ENCODE data around the gene EZR. TPM values are rescaled to one million over a fixed set of nuclear protein-coding genes. Genes with fewer than 3 reads are reported as not detected.

Gene EZR
- total and polyA plus RNA-seq, 2 donors (not counting 1 experiment from before 2014, with no cell fraction given) = 227 to 945 TPM

DNA sequence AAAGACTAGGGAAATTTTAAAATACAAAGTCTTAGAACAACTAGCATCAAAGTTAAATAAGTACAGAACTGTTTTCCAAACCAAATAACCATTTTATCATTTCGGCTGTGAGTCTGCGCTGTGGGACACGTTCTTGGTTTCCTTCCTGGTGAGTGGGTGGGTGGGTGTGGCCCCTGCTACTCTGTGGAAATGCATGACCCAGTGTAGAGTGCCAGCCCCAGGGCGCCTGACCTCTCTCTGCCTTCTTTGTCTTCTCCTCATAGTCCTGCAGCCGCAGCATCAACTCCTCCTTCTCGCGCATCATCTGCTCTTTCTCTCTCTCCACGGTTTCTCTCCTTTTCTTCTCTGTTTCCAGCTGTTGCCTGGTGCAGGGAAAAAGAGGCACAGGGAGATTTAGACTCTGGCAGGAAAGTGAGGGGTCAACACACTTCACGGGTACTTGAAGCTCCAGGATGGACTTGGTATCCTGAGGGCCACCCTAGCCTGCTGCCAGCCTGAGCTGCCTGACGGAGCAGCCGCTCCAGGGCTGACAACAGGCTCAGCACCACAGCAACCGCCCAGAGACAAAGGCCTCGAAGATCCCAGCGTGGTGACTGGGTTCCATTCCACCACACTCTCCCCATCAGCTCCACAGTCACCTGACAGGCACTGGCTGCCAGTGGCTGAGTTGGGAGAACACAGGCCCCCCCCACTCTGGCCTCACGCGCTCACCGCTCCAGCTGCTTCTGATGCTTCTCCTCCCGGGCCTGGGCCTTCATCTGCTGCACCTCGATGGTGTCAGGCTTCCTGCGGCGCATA lies 48.4 kb downstream of the EZR start:
- Histone ChIP-seq H3K9ac (ENCODE audit: low read length) (no peak overlapping the region), H4K20me1 (ENCODE audit: control insufficient read depth, insufficient read depth, low read length, poor library complexity, severe bottlenecking) (peaks cover 98% of the 10 kb centered on the region), H3K27me3 (replicated peaks in 1 of 4; ENCODE audit: control extremely low read depth in 1 of 4, control insufficient read depth in 3 of 4, insufficient read depth in 4 of 4, low read length in 3 of 4) (no peaks in the 10 kb centered on the region), H3K36me3 (replicated peaks in 1 of 2; ENCODE audit: control extremely low read depth in 1 of 2, control insufficient read depth in 1 of 2, extremely low read depth in 1 of 2, insufficient read depth in 2 of 2, low read length in 1 of 2) (peaks cover 35 to 99% of the 10 kb centered on the region in 2 experiments), H3K27ac (ENCODE audit: low read length in 2 of 2) (no peak overlapping the region), H3K79me2 (ENCODE audit: control insufficient read depth, insufficient read depth, low read length) (peaks cover 36% of the 10 kb centered on the region), H2AFZ (ENCODE audit: insufficient read depth, low read depth, low read length, poor library complexity, severe bottlenecking) (no peak overlapping the region), H3K9me3 (ENCODE audit: control extremely low read depth in 1 of 3, control insufficient read depth in 2 of 3, insufficient read depth in 1 of 3, low read length in 2 of 3) (no peaks in the 10 kb centered on the region), H3K4me1 (ENCODE audit: control insufficient read depth in 2 of 2, insufficient read depth in 2 of 2, low read length in 2 of 2) (no peaks in the 10 kb centered on the region), H3K4me2 (replicated peaks; ENCODE audit: low read depth, low read length, poor library complexity, severe bottlenecking) (no peak overlapping the region), H3K4me3 (ENCODE audit: control extremely low read depth in 1 of 5, extremely low read depth in 1 of 5, insufficient read depth in 1 of 5, low read depth in 2 of 5, low read length in 4 of 5) (no peak overlapping the region)
- CTCF ChIA-PET = interaction anchor here (0.6 to 1.5 kb wide), 2 partner anchors 122 to 201 kb away, joined by 3 to 5 read pairs; no protein-coding TSS in a partner anchor
- intact Hi-C loops (cut with micrococcal nuclease) = loop anchor here (5.0 kb wide), 1 partner anchor 37 kb away; no protein-coding TSS in a partner anchor
- Mint-ChIP-seq H3K27me3 (no peaks in the 10 kb centered on the region), H3K9me3 (ENCODE audit: insufficient read depth) (no peaks in the 10 kb centered on the region), H3K27ac (peak overlapping the region; percentile 81), H3K4me3 (no peak overlapping the region), H3K4me1 (no peaks in the 10 kb centered on the region)
- no peak for DNase-seq
- no peak for TF ChIP-seq CTCF (IDR thresholded peaks at IDR 0.05)
- TF ChIP-seq EZH2 (IDR thresholded peaks at IDR 0.05; ENCODE audit: borderline replicate concordance, insufficient read depth, low read depth, low read length, poor library complexity, severe bottlenecking) = no peak
- POLR2A ChIA-PET = interaction anchor here (0.6 to 1.4 kb wide), 3 partner anchors 11 to 220 kb away, joined by 3 read pairs; no protein-coding TSS in a partner anchor
- 92% methylated on average over 12 of the region's 21 CpGs for WGBS (ENCODE audit: insufficient coverage)
- no peak for ATAC-seq (ENCODE audit: low read depth)
